Activated naive CD8-positive, alpha-beta T cell (primary cell): ENCODE results near the gene SNTG2.
"Not testable (repeated sequence)": the region's sequence is repeated elsewhere in the genome, so short reads cannot be mapped to it uniquely, and the experiment has no call there.

Experiments
- H3K27ac Mint-ChIP-seq: one replicate; pipeline ENCODE4 v1.8.0; 2021; ENCODE audit warnings: mixed read lengths
- H3K27me3 Mint-ChIP-seq: one replicate; pipeline ENCODE4 v1.8.0; 2021; ENCODE audit warnings: mixed read lengths
- H3K36me3 Mint-ChIP-seq: one replicate; pipeline ENCODE4 v1.8.0; 2021; ENCODE audit warnings: mixed read lengths
- H3K4me1 Mint-ChIP-seq: one replicate; pipeline ENCODE4 v1.8.0; 2021; ENCODE audit warnings: low read depth, mixed read lengths
- H3K4me3 Mint-ChIP-seq: one replicate; pipeline ENCODE4 v1.8.0; 2021; ENCODE audit warnings: mild to moderate bottlenecking, mixed read lengths
- H3K9me3 Mint-ChIP-seq: one replicate; pipeline ENCODE4 v1.8.0; 2021; ENCODE audit warnings: low read depth, mixed read lengths

Gene SNTG2

GRCh38 chr2:1375794-1376193 lies 425.1 kb downstream of the SNTG2 start:
- Mint-ChIP-seq H3K4me3 (no peak overlapping the region), H3K27ac (no peak overlapping the region), H3K27me3 (no peaks in the 10 kb centered on the region), H3K36me3 (no peaks in the 10 kb centered on the region), H3K9me3 (no peaks in the 10 kb centered on the region), H3K4me1 (no peaks in the 10 kb centered on the region)

DNA sequence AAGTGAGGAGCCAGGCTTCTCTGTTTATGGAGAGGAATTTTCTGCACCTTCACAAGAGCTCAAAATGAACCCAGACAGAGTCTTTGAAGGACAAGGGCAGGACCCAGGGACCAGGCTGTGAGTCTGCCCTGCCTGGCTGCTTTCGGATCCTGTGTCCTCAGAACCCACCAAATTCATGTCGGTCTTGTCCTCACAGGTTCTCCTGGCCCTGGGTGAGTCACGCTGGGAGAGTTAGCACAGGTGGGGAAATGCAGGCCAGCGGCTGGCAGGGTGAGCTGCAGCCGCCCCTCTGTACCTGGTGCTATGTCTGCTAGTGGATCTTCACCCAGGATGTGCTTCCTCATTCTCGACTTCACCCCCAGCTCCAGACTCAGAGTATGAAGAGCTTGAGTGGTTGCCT lies 426.8 kb downstream of the SNTG2 start:
- H3K36me3 Mint-ChIP-seq: no peaks in the 10 kb centered on the region
- H3K4me3 Mint-ChIP-seq: no peak overlapping the region
- no peaks in the 10 kb centered on the region for H3K9me3 Mint-ChIP-seq
- H3K27me3 Mint-ChIP-seq: no peaks in the 10 kb centered on the region
- no peaks in the 10 kb centered on the region for H3K4me1 Mint-ChIP-seq
- H3K27ac Mint-ChIP-seq: no peak overlapping the region

DNA sequence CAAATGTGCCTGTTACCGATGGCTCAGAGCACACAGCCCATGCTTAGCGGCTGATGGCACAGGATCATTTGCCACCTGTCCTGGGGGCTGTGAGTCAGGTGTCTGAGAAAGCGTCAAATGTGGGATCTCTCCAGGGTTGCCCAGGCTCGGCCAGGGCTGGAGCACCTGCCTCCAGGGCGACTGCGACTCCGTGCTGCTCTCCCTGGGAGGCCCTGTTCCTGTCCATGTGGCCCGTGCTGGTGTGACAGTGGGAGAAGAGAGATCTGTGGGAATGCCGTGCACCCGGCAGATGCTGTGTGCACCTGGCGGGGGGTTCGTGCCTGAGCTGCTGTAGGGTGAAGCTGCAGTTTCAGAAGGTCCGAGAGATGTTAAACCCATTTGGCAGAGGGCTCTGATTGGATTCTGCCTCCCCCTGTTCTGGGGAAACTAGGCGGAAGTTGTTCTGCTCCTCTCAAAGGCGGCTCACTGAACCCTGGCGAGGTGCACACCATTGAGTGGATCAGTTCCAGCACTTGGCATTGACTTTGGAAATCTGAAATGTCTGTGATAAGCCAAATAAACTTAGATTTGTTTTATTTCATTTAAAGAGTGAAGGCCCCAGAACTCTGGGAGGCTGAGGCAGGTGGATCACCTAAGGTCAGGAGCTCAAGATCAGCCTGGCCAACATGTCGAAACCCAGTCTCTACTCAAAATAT lies 428.0 kb downstream of the SNTG2 start:
- no peaks in the 10 kb centered on the region for H3K9me3 Mint-ChIP-seq
- H3K4me1 Mint-ChIP-seq: peaks cover 2% of the 10 kb centered on the region
- no peak overlapping the region for H3K4me3 Mint-ChIP-seq
- no peaks in the 10 kb centered on the region for H3K27me3 Mint-ChIP-seq
- no peaks in the 10 kb centered on the region for H3K36me3 Mint-ChIP-seq
- no peak overlapping the region for H3K27ac Mint-ChIP-seq

DNA sequence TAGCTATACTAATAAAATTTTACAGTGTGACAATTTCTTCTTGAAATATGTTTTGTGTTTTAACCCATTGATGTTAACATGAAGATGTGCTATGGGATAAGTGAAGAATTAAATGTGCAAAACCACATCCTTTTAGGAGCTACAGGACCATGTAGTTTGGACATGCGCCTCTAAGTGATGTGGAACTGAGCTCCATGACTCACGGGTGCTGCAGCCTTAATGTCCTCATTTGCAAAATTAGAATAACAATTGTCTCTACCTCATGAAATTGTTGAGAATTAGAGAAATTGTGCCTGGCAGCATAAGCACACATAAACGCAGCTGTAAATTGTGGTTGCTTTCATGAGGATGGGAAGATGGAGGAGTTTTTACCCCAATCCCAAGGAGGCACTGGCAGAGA lies 431.0 kb downstream of the SNTG2 start:
- Mint-ChIP-seq H3K36me3 (no peaks in the 10 kb centered on the region), H3K27ac (no peak overlapping the region), H3K4me3 (no peak overlapping the region), H3K9me3 (no peaks in the 10 kb centered on the region), H3K4me1 (peaks cover 2% of the 10 kb centered on the region), H3K27me3 (no peaks in the 10 kb centered on the region)

GRCh38 chr2:1387954-1388725 lies 437.5 kb downstream of the SNTG2 start:
- H3K9me3 Mint-ChIP-seq, H3K27me3 Mint-ChIP-seq, H3K27ac Mint-ChIP-seq, H3K36me3 Mint-ChIP-seq: not testable (repeated sequence)
- H3K4me1 Mint-ChIP-seq: peaks cover 20% of the 10 kb centered on the region
- peak overlapping the region; percentile 13 for H3K4me3 Mint-ChIP-seq

DNA sequence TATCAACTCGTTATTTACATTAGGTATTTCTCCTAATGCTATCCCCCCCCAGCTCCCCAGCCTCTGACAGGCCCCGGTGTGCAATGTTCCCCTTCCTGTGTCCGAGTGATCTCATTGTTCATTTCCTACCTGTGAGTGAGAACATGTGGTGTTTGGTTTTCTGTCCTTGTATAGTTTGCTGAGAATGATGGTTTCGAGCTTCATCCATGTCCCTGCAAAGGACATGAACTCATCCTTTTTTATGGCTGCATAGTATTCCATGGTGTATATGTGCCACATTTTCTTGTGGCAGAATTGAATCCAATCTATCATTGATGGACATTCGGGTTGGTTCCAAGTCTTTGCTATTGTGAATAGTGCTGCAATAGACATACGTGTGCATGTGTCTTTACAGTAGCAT lies 439.5 kb downstream of the SNTG2 start:
- H3K27me3 Mint-ChIP-seq, H3K9me3 Mint-ChIP-seq, H3K4me3 Mint-ChIP-seq, H3K27ac Mint-ChIP-seq, H3K36me3 Mint-ChIP-seq: not testable (repeated sequence)
- peaks cover 18% of the 10 kb centered on the region for H3K4me1 Mint-ChIP-seq

GRCh38 chr2:1393321-1393720 lies 442.7 kb downstream of the SNTG2 start:
- Mint-ChIP-seq H3K27me3 (no peaks in the 10 kb centered on the region), H3K4me1 (peaks cover 8% of the 10 kb centered on the region), H3K27ac (no peak overlapping the region), H3K36me3 (no peaks in the 10 kb centered on the region), H3K9me3 (no peaks in the 10 kb centered on the region), H3K4me3 (no peak overlapping the region)

- Mint-ChIP-seq H3K4me3 (no peak overlapping the region), H3K4me1 (peaks cover 3% of the 10 kb centered on the region), H3K27ac (no peak overlapping the region), H3K27me3 (no peaks in the 10 kb centered on the region), H3K36me3 (no peaks in the 10 kb centered on the region), H3K9me3 (no peaks in the 10 kb centered on the region)
Measured at GRCh38 chr2:1394709-1395408, 444.2 kb downstream of the SNTG2 start.

DNA sequence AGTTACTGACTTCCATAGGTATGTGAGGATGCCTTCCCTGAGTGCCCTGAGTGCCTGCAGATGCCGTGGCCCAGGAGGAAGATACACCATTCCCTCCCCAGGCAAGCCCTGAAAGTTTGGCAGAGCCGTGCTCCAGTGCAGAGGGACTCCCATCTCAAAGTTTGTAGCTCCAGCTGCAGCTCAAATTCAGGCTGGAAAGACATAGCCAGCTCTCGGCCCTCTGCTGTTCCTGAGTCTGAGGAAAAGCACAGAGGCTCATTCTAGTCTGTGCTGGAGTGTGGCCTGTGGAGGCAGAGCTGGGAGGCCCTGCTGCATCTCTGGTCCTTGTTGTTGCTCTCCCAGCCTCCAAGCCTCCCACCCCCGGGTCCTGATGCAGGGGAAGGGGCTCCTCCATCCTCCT lies 446.7 kb downstream of the SNTG2 start:
- Mint-ChIP-seq H3K27me3 (no peaks in the 10 kb centered on the region), H3K36me3 (no peaks in the 10 kb centered on the region), H3K9me3 (no peaks in the 10 kb centered on the region), H3K27ac (no peak overlapping the region), H3K4me3 (no peak overlapping the region), H3K4me1 (peaks cover 3% of the 10 kb centered on the region)

DNA sequence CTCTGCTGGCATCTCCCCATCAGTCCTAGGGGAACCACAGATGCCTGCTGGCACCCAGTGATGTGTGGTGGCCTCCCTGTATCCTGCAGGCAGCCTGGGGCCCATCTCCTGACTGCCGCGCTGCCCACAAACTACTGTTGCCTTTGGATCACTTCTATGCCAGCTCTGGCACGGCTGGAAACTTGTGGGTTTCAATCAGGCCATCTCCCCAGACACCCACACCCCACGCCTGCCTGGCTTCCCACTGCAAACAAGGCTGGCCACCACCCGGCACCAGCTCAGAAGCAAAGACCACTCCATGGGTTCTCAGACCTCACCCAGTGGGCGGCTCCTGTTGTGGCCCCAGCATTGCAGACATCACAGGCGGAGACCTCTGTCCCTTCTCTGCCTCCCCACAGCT lies 447.5 kb downstream of the SNTG2 start:
- Mint-ChIP-seq H3K27ac (no peak overlapping the region), H3K4me1 (peaks cover 3% of the 10 kb centered on the region), H3K9me3 (no peaks in the 10 kb centered on the region), H3K27me3 (no peaks in the 10 kb centered on the region), H3K4me3 (no peak overlapping the region), H3K36me3 (no peaks in the 10 kb centered on the region)

GRCh38 chr2:1400943-1401735 lies 450.5 kb downstream of the SNTG2 start:
- Mint-ChIP-seq H3K9me3 (no peaks in the 10 kb centered on the region), H3K4me3 (no peak overlapping the region), H3K27ac (no peak overlapping the region), H3K36me3 (no peaks in the 10 kb centered on the region), H3K4me1 (peaks cover 3% of the 10 kb centered on the region), H3K27me3 (no peaks in the 10 kb centered on the region)

DNA sequence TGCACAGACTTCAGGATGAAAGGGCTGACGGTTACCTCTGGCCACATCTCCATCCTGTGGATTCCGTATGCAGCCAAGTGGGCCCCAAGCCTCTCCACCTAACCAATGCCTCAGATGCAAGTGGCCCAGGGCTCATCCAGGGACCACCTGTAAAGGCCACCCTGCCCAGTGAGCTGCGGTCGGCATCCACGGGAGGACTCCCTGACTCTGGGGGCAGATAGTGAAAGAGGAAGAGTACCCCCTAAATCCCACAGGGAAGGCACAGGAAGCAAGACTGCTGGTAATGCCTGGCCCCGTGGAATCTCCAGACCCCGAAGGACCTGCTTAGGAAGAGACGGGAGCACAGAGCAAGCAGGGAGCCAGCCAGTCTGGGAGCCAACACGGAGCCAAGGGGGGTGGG lies 451.4 kb downstream of the SNTG2 start:
- Mint-ChIP-seq H3K36me3 (no peaks in the 10 kb centered on the region), H3K27ac (no peak overlapping the region), H3K4me1 (peaks cover 3% of the 10 kb centered on the region), H3K27me3 (no peaks in the 10 kb centered on the region), H3K4me3 (no peak overlapping the region), H3K9me3 (no peaks in the 10 kb centered on the region)

DNA sequence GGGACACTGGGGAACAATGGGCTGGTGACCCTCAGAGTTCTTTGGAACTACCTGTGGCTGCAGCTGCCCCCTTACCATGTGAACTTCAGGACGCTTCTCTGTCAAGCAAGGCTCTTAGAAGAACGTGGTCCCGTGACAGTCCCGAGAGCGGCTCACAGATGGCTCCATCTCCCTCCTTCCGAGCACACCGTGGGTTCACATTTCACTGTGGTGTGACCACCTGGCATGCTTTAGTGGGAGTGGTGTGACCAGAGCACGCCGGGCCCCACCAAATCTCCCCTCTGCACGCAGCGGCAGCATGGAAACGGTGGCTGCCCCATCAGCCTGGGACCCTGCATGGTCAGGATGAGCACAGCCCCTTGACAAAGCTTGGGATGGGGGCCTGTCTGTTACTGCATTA lies 452.9 kb downstream of the SNTG2 start:
- Mint-ChIP-seq H3K36me3 (no peaks in the 10 kb centered on the region), H3K27ac (no peak overlapping the region), H3K4me3 (no peak overlapping the region), H3K27me3 (no peaks in the 10 kb centered on the region), H3K4me1 (peaks cover 3% of the 10 kb centered on the region), H3K9me3 (no peaks in the 10 kb centered on the region)

- H3K36me3 Mint-ChIP-seq: no peaks in the 10 kb centered on the region
- no peak overlapping the region for H3K27ac Mint-ChIP-seq
- no peak overlapping the region for H3K4me3 Mint-ChIP-seq
- H3K27me3 Mint-ChIP-seq: no peaks in the 10 kb centered on the region
- no peaks in the 10 kb centered on the region for H3K9me3 Mint-ChIP-seq
- no peaks in the 10 kb centered on the region for H3K4me1 Mint-ChIP-seq
Measured at GRCh38 chr2:1405124-1405523, 454.5 kb downstream of the SNTG2 start.

GRCh38 chr2:1405967-1406366 lies 455.3 kb downstream of the SNTG2 start:
- Mint-ChIP-seq H3K9me3 (no peaks in the 10 kb centered on the region), H3K27me3 (no peaks in the 10 kb centered on the region), H3K4me3 (no peak overlapping the region), H3K4me1 (no peaks in the 10 kb centered on the region), H3K27ac (no peak overlapping the region), H3K36me3 (no peaks in the 10 kb centered on the region)
